Ovary (tissue), 9 donors: ENCODE results near the gene CRISP2. TPM values are rescaled to one million over a fixed set of nuclear protein-coding genes. Genes with fewer than 3 reads are reported as not detected.

Experiments used
- DNase-seq, 5 donors: peaks; one replicate each; pipeline ENCODE4 v3.0.0-alpha.2; 2019 to 2020
- H3K27ac ChIP-seq, 2 donors: fragments of 200-600 bp; one replicate each; pipeline versions ENCODE4 v1.5.1 to v1.8.0; 2019 to 2022
- H3K27me3 ChIP-seq: fragments of 200-600 bp; one replicate; pipeline ENCODE4 v1.8.0; 2022
- H3K36me3 ChIP-seq: fragments of 200-600 bp; sonication (generic); one replicate; pipeline ENCODE4 v1.5.1; 2019
- H3K4me1 ChIP-seq: one replicate; pipeline ENCODE4 v1.8.1; 2013; ENCODE audit warnings: mild to moderate bottlenecking, moderate library complexity; ENCODE audit not compliant: insufficient read depth
- H3K4me3 ChIP-seq: fragments of 200-600 bp; sonication (generic); one replicate; pipeline ENCODE4 v1.5.1; 2017
- H3K9me3 ChIP-seq, 2 donors: fragments of 200-600 bp in 1 of 2; sonication (generic) in 1 of 2; one replicate each; pipeline versions ENCODE4 v1.5.1 to v1.8.1; 2013 to 2019; ENCODE audit warnings: mild to moderate bottlenecking in 1 of 2, moderate library complexity in 1 of 2
- EP300 ChIP-seq: sonication (generic); formaldehyde crosslinking; IDR thresholded peaks from one replicate; pipeline ENCODE4 v1.6.1; 2017; ENCODE audit warnings: antibody characterized with exemption
- POLR2A ChIP-seq: fragments of 450-650 bp; IDR thresholded peaks from one replicate; pipeline ENCODE4 v1.6.1; 2017; ENCODE audit warnings: antibody characterized with exemption, mild to moderate bottlenecking, moderate library complexity
- WGBS, 3 donors: extraction: QIAGEN DNeasy Blood & Tissue Kit in 1 of 3; methylation state at CpG; one replicate each; pipeline versions ENCODE4 v1.1.5 to v1.1.7; 2013 to 2017; 5-methylcytosine and 5-hydroxymethylcytosine counted together
- intact Hi-C, 4 donors: fragments of 100-400 bp; cut with DNase I; formaldehyde crosslinking; loops; one replicate each; pipeline versions ENCODE4 v1.11.0 to v1.15.1; 2022 to 2023
- polyA plus RNA-seq, 2 donors: library from polyadenylated mRNA; stranded (reverse); fragments of 200-250 nt in 1 of 2; fragments of 350-450 nt in 1 of 2; fragmentation: Illumina TruSeq in 1 of 2; extraction: RNeasy Lipid Tissue Mini Kit (QIAGEN cat#74804) in 1 of 2; gene quantifications; one replicate each; pipeline ENCODE4 v1.2.3, GENCODE V29; 2013 to 2014
- total RNA-seq, 7 donors: library from RNA; depleted of rRNA in 2 of 7; stranded (reverse); fragments of >200 nt in 2 of 7; fragmentation: NEBNext Ultra II Directional in 3 of 7; extraction: Animal tissue kit (Norgen Biotek cat#: 25700) in 3 of 7; gene quantifications; one replicate each; pipeline versions ENCODE4 v1.1.0 to v1.2.4, GENCODE V29; 2016 to 2023
- TF ChIP-seq, protein P1 (sequence below), 3 donors: fragments of 450-650 bp in 2 of 3; fragments of 200-600 bp in 1 of 3; IDR thresholded peaks; one replicate each; pipeline versions ENCODE4 v1.5.1 to v1.8.0; 2016 to 2022; ENCODE audit warnings: antibody characterized with exemption in 3 of 3, mild to moderate bottlenecking in 1 of 3
- donor health status: DM: no; HTN: no; CAD: no; lungs with moderate emphysema.
- donor health status: DM: no; HTN: no; CAD: no.
- donor health status: Bipolar disorder and iron deficiency.
- donor health status: DM: yes; HTN: yes; CAD: no.
- donor health status: DM: no; HTN: no; CAD: no.
- donor health status: DM: yes; HTN: yes; CAD: no.

The CRISP2 gene
- total and polyA plus RNA-seq, 9 donors, result 0.06 to 24.1 (median 0.68) TPM; not detected in 5

DNA sequence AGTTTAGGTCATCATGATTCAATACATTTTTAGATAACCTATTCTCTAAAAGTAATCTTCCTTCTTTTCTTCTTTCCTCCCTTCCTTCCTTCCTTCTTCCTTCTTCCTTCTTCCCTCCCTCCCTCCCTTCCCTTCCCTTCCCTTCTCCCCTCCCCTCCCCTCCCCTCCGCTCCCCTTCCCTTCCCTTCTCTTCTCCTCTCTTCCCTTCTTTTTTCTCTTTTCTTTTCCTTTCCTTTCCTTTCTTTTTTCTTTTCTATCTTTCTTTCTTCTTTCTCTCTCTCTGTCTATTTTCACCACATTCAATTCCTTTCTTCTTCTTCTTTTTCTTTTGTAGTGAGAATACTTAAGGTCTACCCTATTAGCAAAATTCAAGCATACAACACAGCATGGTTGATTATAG is 59.4 kb downstream of the CRISP2 start:
- 92 to 100% (median 98%) methylated on average over 1 of the region's 1 CpG for WGBS, 3 donors
- H3K27me3 ChIP-seq, result no peaks in the 10 kb centered on the region
- no peaks in the 10 kb centered on the region for H3K9me3 ChIP-seq
- H3K36me3 ChIP-seq, result no peaks in the 10 kb centered on the region
- intact Hi-C loops, result no loop called here
- no peak overlapping the region for H3K27ac ChIP-seq
- DNase-seq, result no peak
- TF ChIP-seq, protein P1, sequence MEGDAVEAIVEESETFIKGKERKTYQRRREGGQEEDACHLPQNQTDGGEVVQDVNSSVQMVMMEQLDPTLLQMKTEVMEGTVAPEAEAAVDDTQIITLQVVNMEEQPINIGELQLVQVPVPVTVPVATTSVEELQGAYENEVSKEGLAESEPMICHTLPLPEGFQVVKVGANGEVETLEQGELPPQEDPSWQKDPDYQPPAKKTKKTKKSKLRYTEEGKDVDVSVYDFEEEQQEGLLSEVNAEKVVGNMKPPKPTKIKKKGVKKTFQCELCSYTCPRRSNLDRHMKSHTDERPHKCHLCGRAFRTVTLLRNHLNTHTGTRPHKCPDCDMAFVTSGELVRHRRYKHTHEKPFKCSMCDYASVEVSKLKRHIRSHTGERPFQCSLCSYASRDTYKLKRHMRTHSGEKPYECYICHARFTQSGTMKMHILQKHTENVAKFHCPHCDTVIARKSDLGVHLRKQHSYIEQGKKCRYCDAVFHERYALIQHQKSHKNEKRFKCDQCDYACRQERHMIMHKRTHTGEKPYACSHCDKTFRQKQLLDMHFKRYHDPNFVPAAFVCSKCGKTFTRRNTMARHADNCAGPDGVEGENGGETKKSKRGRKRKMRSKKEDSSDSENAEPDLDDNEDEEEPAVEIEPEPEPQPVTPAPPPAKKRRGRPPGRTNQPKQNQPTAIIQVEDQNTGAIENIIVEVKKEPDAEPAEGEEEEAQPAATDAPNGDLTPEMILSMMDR (IDR thresholded peaks at IDR 0.05), result no peak
- TF ChIP-seq POLR2A (no peak), EP300 (no peak)
- no peaks in the 10 kb centered on the region for H3K4me1 ChIP-seq
- no peak overlapping the region for H3K4me3 ChIP-seq

- Histone ChIP-seq H3K27me3 (no peaks in the 10 kb centered on the region), H3K9me3 (no peaks in the 10 kb centered on the region), H3K4me3 (no peak overlapping the region), H3K36me3 (no peaks in the 10 kb centered on the region), H3K27ac (no peak overlapping the region), H3K4me1 (no peaks in the 10 kb centered on the region)
- WGBS, 3 donors, result 84 to 94% (median 86%) methylated on average over 2 of the region's 2 CpGs
- intact Hi-C loops, result no loop called here
- no peak for TF ChIP-seq EP300
- TF ChIP-seq POLR2A, result no peak
- TF ChIP-seq, protein P1 (IDR thresholded peaks at IDR 0.05), result no peak
- no peak for DNase-seq
Measured at GRCh38 chr6:49653438-49653837, 59.9 kb downstream of the CRISP2 start.

DNA sequence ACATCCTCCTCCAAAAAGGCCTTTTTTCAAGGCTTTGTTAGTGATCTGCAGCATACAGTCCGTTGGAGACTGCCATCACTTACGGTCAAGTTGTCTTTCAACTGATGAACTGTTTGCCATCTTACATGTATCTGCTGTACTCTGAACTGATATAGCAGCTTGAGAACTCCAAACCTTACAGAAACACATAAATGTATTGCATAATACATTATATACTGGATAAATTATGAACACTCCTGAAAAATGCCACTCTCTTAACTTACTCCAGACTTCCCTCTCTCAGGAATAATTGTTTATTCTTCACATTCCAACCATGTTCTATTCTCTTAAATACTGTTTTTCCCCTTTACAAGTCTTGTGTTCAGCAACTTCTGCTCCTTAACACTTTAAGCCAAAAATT is 62.1 kb downstream of the CRISP2 start:
- intact Hi-C loops, result no loop called here

DNA sequence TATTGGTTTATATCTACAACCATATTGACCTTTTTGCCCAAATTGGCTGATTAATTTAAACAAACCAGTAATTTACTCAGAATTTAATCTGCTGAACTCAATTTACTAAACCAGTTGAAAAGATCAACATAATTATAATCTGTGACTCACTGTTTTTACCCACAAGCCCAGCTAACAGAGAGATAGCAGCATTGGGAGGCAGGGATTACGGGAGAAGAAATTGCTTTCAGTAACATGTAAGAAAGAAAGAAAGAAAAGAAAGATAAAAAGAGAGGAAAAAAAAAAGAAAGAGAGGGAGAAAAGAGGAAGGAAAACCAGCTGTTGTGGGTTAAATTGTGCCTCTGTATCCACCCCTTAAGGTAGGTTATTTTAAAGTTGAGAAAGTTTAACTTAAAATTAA is 63.4 kb downstream of the CRISP2 start:
- WGBS, 3 donors, result 25 to 38% (median 29%) methylated on average over 1 of the region's 1 CpG
- Histone ChIP-seq H3K27me3 (no peaks in the 10 kb centered on the region), H3K4me1 (no peaks in the 10 kb centered on the region), H3K4me3 (no peak overlapping the region), H3K36me3 (no peaks in the 10 kb centered on the region), H3K9me3 (no peaks in the 10 kb centered on the region), H3K27ac (no peak overlapping the region)
- no peak for DNase-seq
- TF ChIP-seq, protein P1 (IDR thresholded peaks at IDR 0.05), result no peak
- no peak for TF ChIP-seq POLR2A
- TF ChIP-seq EP300, result no peak
- intact Hi-C loops, result no loop called here

More for the DNA sequence above, 62.1 kb downstream of the CRISP2 start:
- no peak for TF ChIP-seq POLR2A
- TF ChIP-seq, protein P1 (IDR thresholded peaks at IDR 0.05), result no peak
- TF ChIP-seq EP300, result no peak
- H3K4me3 ChIP-seq, result no peak overlapping the region
- no peak for DNase-seq
- 75 to 81% (median 76%) methylated on average over 2 of the region's 2 CpGs for WGBS, 3 donors
- H3K36me3 ChIP-seq, result no peaks in the 10 kb centered on the region
- H3K27me3 ChIP-seq, result no peaks in the 10 kb centered on the region
- no peaks in the 10 kb centered on the region for H3K9me3 ChIP-seq
- no peak overlapping the region for H3K27ac ChIP-seq
- no peaks in the 10 kb centered on the region for H3K4me1 ChIP-seq

GRCh38 chr6:49648036-49648435 is 65.3 kb downstream of the CRISP2 start:
- intact Hi-C loops, result no loop called here
- no peaks in the 10 kb centered on the region for H3K27me3 ChIP-seq
- H3K4me1 ChIP-seq, result no peaks in the 10 kb centered on the region
- no peaks in the 10 kb centered on the region for H3K36me3 ChIP-seq
- H3K9me3 ChIP-seq, result no peaks in the 10 kb centered on the region
- DNase-seq, result no peak
- H3K4me3 ChIP-seq, result no peak overlapping the region
- no peak overlapping the region for H3K27ac ChIP-seq
- TF ChIP-seq EP300, result no peak
- TF ChIP-seq, protein P1 (IDR thresholded peaks at IDR 0.05), result no peak
